GM18520 (cell line): ENCODE data around the gene ANP32B.
"Not testable (repeated sequence)": the region's sequence is repeated elsewhere in the genome, so short reads cannot be mapped to it uniquely, and the experiment has no call there.

Source experiments
- ATAC-seq: cut with Tn5 transposase; IDR thresholded peaks from one replicate; pipeline ENCODE4 v1.9.1; 2021; ENCODE audit not compliant: unreplicated experiment

Gene ANP32B

DNA sequence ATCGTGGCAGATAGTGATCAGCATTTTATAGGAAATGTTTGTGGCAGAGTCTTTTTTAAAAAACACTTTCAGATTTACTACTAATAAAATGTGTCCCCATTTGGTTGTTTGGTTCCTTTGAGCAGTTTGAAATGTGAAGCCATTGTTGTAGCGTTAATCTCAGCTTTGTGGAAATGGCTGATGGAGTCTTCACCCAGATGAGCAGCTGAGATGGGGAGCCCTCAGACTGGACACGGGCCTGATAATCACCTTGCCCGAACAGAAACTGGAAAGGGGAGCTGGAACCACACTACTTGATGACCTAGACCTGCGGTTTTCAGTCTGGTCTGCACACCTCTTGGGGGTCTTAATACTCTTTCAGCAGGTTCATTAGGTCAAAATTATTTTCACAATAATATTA, 20.6 kb upstream of the ANP32B start:
- ATAC-seq = no peak

DNA sequence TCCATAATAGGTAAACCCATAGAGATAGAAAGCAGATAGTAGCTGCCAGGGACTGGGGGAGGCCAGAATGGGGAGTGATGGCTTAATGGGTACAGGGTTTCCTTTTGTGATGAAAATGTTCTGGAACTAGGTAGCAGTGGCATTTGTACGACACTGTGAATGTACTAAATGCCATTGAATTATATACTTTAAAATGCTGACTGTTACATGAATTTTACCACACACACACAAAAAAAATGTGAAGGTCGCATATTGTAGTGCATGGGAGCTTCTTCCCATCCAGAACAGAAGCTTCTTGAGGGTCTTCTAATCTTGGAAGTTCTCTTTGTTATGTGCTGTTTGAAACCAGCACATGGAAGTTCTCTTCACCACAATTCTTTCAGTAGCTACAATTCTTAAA, 19.9 kb upstream of the ANP32B start:
- ATAC-seq = no peak

DNA sequence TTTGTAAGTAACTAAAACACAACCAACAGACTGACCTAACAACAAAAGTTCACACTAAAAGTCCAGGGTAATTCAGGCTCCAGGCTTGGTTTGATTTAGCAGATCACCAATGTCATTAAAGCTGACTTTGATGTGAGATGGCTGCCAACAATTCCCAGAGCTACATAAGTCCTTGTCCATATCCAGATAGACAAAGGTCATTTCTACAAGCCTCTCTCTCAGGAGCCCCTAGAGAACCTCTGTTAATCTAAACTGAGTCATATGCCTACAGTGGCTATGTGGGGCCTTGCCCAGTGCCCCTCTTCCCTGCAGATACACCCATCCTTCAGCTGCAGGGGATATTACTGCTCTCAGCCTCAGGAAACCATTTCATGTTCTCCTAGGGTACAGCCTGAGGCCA, 18.2 kb upstream of the ANP32B start:
- no peak for ATAC-seq

DNA sequence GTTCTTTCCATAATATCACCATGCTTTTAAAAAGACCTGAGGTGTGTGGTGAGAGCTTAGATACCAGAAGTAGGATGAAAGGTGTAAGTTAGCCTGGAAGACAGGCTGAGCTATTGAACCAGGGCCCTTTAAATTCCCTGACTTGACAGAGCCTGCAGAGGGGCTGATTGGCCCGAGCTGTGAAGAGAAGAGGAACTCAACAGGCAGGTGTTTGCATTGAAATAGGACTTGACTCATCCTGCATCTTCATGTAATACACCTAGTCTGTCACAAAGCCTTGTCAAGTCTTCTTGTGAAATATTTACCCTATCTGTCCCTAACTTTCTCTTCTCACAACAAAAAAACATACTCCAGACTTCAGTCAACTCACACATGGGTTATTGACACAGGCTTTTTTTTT, 16.6 kb upstream of the ANP32B start:
- ATAC-seq = no peak

DNA sequence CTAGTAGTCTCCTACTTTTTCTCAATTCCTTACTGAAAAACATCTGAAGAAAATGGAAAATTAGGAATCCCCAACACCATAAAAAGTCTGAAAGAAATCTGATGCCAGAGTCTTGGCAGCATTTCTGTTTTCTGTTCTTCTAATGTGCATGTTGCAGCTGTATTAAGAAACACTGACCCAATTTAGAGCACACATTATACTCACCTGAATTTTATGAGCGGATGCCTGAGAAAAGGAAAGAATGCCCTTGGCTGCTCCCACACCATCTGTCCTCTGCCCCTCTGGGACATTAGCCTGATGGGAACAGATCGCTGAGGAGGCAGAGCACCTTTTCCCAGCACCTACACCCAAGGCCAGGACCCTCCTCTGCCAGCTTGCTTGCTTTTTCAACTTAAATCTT, 14.1 kb upstream of the ANP32B start:
- ATAC-seq = no peak

DNA sequence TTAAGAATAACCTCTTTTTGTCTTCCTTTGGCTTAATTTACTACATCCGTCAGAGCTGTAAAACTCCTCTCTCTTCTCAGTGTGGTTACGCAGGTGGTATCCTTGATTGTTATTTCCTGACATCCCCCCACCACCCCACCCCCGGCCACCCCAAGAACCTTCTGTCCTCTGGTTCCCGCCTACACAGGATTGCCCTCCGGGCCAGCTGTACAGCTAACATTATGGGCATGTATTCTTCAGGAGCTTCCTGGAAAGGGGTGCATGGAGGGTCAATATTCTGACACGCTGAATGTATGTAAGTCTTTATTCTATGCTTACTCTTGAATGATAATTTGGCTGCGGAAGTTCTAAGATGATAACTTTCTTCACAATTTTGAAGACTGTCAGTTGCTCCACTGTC, 13.0 kb upstream of the ANP32B start:
- no peak for ATAC-seq

DNA sequence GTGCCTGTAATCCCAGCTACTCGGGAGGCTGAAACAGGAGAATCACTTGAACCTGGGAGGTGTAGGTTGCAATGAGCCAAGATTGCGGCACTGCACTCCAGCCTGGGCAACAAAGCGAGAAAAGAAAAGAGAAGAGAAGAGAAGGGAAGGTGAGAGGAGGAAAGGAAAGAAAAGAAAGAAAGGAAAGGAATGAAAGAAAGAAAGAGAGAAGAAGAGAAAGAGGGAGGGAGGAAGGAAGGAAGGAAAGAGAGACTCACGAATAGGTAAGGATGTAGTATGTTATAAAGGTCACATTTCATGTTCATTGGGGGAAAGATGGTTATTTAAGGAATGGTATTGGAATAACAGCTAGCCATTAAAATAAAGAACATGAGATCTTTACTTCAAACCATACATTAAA, 10.4 kb upstream of the ANP32B start:
- ATAC-seq = no peak

DNA sequence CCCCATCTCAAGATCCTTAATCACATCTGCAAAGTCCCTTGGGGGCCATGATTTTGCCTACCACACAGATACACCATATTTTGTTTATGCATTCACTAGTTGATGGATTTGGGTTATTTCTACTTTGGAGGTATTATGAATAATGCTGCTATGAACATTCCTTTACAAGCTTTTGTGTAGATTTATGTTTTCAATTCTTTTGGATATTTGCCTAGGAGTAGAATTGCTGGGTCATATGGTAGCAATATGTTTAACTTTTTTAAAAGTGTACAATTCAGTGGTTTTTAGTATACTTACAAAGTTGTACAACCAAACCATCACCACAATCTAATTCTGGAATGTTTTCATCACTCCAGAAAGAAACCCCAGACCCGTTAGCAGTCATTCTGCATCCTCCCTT, 7.8 kb upstream of the ANP32B start:
- ATAC-seq = no peak

DNA sequence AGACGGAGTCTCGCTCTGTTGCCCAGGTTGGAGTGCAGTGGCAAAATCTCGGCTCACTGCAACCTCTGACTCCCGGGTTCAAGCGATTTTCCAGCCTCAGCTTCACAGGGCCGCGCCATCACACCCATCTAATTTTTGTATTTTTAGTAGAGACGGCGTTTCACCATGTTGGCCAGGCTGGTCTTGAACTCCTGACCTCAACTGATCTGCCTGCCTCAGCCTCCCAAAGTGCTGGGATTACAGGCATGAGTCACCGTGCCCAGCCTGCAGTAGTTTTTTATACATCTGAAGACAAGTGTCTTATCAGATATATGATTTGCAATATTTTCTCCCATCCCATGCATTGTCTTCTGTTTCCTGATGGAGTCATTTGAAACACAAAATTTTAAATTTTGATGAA, 6.5 kb upstream of the ANP32B start:
- not testable (repeated sequence) for ATAC-seq

DNA sequence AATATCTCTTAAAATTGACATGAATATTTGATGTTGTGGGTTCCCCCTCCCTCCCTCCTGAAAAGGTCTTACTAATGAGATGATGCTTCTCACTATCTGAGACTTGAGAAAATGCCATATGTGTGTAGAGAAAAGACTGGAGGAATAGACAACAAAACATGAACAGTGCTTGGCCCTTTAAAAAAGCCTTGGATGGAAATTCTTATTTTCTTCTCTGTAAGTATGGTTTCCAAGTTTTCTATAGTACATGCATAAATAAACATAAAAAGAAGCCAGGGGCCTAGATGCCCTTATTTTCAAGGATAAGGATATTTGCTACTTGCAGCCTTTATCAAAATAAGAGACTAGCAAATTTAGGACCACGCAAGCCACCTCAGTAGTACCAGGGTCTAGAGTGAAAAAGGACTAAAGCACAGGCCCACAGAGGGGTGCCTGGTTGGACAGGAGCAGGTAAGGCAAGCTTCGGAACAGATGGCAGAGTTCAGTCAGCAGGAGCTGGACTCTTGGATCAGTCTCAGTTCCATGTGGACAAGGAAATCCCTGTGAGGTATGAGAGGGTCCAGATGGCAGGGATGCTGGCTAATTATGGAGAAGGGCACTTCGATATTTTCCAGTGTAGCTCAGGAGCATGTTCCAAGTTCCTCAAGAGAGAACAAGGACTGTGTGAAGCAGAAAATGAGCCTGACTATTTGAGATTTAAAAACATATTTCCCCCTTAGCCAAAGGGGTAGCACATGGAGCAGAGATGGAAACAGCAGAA, 4.6 kb upstream of the ANP32B start:
- ATAC-seq = no peak

DNA sequence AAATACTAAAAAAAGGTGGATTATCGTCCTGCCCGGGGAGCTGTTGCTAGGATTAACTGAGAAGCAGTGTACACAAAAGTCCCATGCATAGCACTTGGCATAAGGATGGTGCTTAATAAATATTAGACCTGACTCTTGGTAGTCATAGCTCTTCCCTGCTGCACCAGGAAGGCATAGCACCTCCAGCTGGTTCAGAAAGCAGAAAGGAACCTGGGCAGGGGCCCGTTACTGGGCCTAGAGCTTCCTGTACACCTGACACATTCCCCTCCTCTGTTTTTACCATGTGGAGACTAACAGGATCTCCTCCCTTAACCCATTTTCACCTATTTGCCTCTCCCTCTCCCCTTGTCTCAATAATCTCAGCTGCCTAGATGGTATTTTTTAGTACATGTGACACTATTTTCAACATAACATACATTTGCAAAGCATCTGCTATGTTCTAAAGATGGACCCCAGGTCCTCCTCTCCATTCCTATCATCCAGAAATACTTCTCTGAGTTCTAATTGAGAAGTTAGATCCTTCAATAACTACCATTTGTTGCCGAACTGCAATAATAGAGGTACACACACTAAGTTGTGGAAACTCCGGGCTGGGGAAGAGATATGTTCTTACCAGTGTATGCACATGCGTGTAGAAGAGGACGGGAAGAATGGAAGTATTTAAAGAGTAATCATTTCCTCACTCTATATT, 3.2 kb upstream of the ANP32B start:
- ATAC-seq = no peak

DNA sequence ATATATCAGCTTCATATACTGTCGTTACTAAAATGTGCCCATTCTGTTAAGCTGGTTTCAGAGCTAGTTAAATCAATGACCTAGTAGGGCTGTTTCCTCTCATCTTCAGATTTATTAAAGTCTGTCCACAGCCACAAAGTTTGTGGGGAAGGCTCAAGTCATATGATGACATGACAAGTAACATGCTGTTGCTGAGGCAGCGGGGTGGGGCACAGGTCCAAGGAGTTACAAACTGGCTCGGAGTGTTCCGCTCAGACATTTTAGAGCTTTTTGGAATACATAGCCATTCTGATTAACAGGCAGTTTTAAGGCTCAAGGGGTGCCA, 2.7 kb upstream of the ANP32B start:
- no peak for ATAC-seq

DNA sequence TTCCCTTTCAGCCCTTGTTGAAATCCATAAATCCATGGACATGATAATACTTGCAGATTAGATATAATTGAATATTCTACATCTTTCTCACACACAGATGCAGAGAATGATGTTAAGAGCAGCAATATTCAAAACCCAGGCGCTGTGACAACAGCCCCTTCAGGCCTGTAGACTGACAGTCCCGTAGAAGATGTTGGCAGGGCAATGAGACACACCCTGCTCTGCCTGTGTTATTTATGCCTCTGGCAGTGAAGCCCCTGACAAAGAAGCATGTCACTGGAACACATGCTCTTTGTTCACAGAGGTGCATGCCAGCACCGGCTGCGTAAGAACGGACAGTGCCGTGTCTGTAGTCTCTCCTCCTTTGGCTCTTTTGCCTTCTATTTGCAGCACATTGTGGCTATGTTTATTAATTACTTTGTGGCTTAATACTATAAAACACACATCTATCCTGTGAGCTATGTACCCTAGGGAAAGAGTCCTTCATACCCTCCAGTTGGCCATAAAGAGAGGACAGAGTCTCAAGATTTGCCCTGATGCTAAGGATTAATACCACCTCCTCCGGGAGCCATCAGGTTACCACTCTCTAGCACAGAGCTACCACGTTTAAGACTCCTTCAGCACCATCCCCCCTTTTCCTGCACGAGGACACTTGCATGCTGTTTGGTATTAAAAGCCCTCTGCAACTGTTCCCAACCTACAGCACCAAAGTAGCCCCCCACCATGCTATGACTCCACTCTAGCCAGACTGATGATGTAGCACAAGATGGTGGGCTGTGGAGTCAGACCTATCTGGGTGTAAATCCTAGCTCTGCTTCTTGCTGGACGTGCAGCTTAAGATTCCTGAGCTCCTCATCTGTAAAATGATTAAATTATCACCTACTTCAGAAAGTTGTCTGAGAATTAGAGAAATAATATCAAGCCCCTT, 2.0 kb upstream of the ANP32B start:
- ATAC-seq = no peak

DNA sequence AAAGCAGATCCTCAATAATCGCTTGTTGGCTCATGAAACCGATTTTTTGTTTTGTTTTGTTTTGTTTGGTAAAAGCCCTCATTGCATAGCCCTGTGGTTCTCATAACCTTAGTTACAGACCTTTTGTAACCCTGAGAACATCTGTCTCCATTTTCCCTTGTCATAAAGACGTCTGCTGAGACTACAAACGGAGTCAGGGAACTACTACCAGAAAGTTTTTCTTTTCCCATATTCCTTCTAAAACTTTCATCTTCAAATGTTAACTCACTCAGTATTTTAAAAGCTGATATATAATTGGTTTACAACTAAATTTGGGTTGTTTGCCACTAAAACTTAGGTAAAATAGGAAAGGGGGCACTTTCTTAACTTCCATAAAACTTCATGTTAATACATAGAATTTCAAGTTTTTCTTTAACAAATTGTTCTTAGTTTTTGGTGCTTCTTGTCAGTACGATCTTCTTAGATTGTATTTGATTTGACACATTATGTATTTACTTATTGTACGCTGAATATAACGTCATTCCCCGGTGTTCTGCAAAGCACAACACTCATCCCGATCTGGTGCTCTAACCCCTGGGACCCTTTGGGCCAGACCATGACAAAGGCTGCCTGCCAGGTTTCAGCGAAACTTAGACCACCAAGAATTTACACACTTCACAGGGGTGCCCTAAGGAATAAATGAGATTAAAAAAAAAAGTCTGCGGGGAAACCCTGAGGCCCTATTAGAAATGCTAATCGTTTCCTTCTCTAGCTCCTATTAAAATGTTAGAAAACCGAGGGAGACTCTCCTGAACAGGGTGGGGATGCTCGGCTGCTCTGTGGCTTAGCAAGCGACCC, 1.1 kb upstream of the ANP32B start:
- no peak for ATAC-seq

DNA sequence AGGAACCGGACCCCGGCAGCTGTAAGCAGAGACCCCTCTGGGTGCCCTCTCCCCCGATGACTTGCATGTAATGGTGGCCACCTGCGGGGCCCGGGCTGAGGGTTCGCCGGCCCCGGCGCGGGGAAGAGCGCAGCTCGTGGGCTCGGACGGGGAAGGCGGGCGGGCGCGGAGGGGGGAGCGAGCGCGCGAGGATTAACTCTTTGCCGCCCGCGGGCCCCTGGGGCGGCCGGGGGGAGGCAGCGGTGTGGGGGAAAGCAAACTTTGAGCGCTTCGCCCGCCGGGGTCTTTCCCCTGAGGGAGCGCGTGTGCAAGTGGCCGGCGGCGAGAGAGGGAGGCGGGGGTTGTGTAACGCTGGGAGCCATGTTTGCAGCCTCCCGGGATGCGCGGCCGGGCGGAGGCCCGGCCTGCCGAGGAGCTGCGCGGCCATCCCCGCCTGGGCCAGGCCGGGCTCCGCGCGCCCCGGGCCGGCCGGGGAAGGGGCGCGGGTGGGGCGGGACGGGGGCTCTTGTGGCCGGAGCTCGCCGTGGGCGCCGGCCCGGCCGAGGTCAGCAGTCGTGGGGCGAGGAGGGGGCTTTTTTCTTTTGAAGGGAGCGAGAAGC, 547 bp downstream of the ANP32B start:
- ATAC-seq = no peak

DNA sequence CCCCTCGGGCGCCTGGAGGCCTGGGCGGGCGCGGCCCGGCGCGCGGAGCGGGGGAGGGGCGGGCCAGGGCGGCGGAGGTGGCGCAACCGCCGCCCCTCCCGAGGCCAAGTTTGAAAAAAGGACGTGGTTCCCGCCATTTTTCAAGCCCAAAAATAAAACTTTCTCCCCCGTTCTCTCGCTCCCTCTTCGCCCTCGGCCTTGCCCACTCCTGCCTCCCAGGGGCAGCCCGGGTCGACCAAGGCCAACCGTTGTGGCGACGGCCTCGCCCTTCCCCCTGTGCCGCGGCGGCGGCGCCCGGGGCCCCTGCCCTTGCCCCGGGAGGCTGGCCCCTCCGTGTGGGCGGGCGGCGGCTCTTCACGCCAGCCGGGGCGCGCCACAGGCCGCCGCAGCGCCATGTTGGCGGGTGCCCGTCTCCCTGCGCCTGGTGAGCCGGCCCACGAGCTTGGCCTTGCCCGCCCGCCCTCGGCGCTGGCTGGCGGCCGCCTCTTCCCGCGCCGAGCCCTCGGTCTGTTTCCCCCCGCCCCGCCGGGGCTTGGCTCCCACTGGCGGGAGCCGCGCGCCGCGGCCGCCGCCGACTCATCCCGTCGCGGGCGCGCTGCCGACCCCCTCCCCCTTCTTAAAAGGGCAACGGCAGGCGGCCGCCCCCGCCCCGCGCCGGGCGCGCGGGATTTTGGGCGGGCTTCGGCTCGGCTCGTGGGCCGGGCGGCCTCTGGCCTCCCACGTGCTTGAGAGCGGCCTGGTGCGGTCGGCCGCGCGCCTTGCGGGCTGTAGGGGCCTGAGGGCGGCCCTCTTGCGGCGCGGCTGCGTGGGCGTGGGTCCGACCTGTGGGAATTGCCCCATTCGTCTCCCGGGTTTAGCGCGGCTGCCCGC, 1.3 kb downstream of the ANP32B start:
- ATAC-seq = peak; percentile 20

DNA sequence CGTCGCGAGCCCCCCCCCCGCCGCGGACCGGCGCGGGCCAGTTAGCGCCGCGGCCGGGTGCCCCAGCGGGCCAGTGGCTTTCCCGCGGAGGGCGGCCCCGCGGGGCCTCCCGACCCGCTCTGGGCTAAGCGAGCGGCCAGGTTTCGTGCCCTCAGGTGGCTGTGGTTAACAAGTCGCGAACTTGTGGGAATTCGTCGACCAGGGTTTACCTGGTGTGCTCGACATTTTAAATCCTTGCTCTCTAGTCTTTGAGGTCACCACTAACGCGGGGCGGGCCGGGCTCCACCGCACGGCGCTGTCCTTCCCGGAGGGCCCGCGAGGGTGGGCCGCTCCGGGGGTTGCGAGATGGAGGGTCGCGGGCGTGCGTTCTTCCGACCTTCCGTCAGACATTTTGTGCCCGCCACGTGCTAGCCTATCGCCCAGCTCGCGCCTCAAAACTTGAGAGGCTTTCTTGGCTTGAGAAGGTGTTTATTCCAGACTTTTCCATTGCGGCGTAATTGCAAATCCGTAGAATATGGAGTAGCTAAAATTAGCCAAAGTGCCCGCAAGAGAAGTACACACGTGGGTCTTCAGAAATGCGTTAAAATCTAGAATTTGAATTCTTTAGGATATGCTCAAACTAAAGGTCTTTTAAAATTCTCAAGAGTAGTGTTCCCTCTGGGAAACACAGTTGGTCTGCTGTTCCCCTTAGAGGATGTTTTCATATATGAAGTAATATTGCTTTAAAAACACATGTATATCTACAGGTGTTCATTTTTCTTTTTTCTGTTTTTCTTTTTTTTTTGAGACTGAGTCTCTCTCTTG, 2.1 kb downstream of the ANP32B start:
- ATAC-seq = no peak

DNA sequence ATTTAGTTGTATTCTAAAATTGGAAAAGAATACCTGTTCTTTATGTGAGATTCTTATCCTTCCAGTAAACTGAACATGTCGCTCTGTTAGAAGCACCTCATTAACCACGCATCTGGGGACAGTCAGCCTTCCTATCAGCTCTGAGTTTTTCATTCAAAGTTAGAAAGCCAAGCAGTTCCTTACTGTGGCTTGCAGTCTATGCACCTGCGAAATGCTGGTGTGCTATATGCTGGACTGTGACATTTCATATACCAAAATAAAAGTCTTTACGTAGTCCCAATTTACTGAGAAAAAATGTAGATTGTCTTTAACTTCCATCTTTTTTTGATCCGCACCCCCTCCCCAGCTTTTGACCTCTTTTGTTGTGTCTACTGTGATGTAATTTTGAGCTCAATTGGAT, 4.3 kb downstream of the ANP32B start:
- no peak for ATAC-seq

DNA sequence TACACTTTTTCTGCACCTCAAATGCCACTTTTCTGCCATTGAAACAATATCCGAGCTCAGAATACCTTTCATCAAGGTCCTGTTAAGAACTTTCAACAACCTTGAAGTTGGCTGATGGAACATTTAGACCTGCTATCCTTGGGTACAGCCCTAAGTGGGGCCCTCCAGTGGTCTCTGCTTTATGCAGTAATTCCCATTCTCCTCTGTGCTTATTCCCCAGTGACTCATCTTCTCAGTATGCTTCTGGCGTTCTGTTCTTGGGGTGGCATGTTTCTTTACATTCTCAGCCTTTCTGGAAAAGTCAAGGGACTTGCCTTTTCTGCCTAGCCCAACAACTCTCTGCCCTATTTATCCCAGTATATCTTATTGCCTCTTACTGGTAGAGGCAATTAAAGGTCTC, 7.1 kb downstream of the ANP32B start:
- ATAC-seq = no peak
